ENCODE results near the gene SGIP1.

DNA sequence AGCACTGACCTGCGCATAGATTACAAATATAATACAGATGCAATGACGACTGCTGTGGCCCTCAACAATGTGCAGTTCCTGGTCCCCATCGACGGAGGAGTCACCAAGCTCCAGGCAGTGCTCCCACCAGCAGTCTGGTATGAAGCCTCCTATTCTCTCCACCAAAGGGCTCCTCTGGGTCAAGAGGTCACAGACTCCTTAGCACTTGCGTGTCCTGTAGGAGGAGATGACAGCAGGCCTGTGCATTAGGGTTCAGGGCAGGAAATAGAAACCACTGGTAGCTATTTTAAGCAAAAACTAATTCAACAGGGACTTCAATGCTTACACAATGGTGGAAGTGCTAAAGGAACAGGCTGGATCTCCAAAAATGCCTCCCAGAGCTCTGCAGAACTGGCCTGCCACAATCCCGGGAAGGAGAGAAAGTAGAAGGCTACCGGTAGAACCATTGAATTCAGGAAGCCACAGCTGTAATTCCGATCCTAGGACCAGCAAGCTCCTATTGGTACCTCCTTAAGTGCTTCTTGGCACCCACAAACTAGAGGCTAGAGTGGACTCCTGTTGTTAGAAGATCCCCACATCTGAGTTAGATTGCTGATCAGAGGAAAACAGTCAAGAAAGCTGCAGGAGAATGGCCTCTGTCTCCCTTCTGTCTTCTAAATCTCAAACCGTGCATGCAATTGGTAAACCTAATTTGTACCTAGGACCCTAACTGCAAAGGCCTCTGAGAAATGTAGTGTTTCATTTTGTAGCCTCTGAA, 205.6 kb downstream of the SGIP1 start:
- TF ChIP-seq, protein P1, sequence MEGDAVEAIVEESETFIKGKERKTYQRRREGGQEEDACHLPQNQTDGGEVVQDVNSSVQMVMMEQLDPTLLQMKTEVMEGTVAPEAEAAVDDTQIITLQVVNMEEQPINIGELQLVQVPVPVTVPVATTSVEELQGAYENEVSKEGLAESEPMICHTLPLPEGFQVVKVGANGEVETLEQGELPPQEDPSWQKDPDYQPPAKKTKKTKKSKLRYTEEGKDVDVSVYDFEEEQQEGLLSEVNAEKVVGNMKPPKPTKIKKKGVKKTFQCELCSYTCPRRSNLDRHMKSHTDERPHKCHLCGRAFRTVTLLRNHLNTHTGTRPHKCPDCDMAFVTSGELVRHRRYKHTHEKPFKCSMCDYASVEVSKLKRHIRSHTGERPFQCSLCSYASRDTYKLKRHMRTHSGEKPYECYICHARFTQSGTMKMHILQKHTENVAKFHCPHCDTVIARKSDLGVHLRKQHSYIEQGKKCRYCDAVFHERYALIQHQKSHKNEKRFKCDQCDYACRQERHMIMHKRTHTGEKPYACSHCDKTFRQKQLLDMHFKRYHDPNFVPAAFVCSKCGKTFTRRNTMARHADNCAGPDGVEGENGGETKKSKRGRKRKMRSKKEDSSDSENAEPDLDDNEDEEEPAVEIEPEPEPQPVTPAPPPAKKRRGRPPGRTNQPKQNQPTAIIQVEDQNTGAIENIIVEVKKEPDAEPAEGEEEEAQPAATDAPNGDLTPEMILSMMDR (IDR thresholded peaks at IDR 0.05; ENCODE audit: low read depth, low read length, poor library complexity, severe bottlenecking), result no peak
- TF ChIP-seq EZH2phosphoT487 (IDR thresholded peaks at IDR 0.05; ENCODE audit: borderline replicate concordance, low read length), result no peak

All from DOHH2 (cell line).